DMS53 (cell line): ENCODE data around the gene GPR146.

Experiments
- DNase-seq: peaks from one replicate; lab custom pipeline; 2025; lab: John Stamatoyannopoulos, UW

Gene GPR146

GRCh38 chr7:1094870-1095269 is 50.5 kb downstream of the GPR146 start:
- no peak for DNase-seq

- DNase-seq, result no peak
Measured at GRCh38 chr7:1095621-1096155, 51.3 kb downstream of the GPR146 start.

- DNase-seq, result no peak
Measured at GRCh38 chr7:1096156-1097119, 52.1 kb downstream of the GPR146 start.

DNA sequence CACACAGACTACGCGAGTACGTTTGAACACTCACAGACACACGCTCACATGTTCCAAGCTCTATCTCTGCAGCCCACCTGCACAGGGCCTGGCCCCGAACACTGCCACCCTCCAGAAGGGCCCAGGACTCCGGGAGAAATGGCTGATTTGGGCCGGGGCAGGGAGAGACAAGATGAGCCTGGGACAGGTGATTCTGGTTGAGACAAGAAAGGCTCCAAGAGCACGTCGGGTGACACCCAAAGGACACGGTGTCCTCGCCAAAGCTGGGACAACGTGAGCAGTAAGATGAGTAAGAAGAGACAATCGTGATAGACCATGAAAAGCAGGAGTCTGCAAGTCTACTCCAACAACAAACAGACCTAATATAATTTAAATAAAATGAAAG is 52.8 kb downstream of the GPR146 start:
- no peak for DNase-seq

- no peak for DNase-seq
Measured at GRCh38 chr7:1098243-1099153, 54.2 kb downstream of the GPR146 start.

GRCh38 chr7:1099154-1099542 is 54.8 kb downstream of the GPR146 start:
- no peak for DNase-seq

GRCh38 chr7:1099637-1100036 is 55.3 kb downstream of the GPR146 start:
- no peak for DNase-seq

DNA sequence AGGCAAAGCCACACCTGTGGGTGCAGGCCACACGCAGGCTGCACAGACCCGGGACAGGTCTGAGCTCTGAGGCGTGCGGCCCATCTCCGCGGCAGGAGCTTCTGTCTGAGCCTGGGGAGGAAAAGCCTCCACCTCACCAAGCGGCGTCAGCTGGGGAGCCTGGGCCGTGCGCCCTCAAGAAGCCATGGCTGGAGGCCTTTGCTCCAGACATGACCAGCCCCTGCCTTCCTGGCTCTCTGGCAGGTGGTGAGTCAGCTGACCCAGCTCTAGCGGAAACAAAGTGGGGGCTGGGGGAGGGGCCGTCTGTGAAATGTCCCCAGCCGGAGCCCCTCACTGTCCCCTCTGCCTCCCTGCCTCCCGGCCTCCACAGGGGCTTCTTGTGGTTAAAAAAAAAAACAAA is 56.0 kb downstream of the GPR146 start:
- no peak for DNase-seq

GRCh38 chr7:1100834-1101562 is 56.7 kb downstream of the GPR146 start:
- no peak for DNase-seq

DNA sequence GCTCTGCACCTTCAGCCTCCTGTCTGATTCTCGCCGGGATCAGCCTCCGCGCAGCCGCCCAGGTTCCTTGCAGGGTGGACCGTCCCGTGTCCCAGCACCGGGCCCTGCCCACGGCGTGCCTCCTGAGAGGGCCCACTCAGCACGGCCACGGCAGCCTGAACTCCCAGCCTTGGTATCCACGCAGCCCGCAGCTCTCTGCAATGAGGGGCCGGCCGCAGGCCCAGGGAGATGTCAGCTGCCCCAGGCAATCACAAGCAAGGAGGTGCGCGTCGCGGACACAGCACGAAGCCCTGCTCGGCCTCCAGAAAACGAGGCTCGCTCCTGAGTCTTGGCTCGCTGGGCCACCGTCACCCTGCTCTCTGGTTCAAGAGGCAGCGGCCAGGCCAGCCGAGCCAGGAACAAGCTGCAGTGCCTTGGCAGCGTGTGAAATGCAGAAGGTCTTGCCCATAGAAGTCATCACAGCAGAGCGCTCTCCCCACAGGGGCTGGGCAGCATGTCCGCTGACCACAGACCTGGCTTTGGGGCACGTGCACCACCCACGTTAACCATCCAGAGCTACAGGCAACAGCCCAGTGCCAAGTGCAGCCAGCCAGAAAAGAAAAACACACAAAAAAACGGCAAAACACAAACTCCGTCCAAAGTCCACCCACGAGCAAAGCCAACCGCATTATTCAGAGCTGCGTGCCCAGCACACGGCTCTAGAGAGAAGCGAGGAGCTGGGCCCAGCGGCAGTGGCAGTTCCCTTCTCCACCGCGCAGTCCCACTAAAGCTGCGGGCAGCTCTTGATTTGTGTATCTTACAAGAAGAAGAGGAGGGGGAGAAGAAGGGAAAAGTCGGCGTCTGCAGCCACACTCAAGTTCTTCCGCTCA is 57.5 kb downstream of the GPR146 start:
- DNase-seq, result no peak

DNA sequence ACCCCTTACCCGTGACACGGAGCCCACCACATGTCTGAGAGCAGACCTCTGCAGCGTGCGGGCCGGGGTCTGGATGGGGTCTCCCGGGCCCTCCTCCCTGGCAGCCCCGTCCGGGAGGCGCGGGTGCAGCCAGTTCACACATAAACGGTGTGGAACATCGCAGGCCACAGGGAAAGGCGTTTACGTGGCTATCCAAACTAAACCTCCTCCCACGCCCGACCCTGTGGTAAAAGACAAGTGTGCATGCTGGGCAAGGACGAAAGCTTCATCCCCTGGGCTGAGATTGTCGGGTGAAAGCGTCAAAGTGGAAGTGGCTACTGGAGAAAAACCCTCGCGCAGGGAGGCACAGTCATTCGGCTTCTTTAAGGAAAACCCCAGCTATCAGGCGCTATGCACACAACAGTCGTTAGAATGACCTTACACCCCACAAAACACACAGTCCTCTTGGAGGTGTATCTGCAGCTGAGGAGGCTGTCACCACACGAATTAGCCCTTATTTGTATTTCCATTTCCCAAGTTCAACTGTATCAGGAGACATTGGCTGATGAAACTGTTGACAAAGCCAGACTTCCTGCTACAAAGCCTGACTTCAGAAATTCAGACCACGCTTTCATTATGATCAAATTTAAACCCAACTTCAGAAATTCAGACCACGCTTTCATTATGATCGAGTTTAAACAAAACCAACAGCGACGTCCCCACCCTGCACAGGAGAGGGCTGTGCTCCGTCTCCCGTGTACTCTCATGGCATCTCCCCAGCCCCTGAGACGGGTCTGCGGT is 58.9 kb downstream of the GPR146 start:
- DNase-seq, result no peak

DNA sequence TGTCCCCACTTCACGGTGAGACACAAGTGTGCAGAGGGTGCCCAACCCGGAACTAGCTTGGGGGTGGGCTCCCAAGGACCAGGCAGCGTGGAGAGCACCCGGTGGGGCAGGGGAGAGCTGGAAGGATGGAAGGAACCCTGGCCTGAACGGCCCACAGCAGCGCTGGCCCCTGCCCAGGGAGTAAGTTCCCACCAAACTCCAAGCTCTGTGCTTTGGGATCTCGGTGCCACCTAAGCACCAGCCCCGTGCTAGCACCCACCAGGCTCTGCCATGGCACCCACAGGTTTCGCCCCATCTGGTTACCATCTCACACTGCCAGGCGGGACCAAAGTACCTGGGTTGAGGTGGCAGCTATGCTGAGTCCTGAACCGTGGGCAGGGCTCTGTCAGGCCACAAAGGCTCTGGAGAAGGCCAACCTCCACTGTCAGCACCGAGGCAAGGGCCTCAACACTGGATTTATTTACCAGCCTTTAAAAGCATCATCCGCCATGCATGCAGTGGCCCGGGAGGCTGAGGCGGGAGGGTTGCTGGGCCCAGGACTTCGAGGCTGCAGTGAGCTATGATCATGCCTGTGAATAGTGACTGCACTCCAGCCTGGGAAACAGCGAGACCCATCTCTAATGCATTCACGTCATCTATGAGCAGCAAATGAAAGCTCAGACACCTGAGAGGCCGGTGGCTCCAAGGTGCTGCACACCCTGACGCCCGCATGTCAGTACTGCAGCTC is 59.6 kb downstream of the GPR146 start:
- DNase-seq, result no peak

- DNase-seq, result no peak
Measured at GRCh38 chr7:1104516-1105179, 60.3 kb downstream of the GPR146 start.

- no peak for DNase-seq
Measured at GRCh38 chr7:1105189-1105588, 60.8 kb downstream of the GPR146 start.

- no peak for DNase-seq
Measured at GRCh38 chr7:1106063-1106792, 61.9 kb downstream of the GPR146 start.

- DNase-seq, result no peak
Measured at GRCh38 chr7:1106793-1107421, 62.6 kb downstream of the GPR146 start.

DNA sequence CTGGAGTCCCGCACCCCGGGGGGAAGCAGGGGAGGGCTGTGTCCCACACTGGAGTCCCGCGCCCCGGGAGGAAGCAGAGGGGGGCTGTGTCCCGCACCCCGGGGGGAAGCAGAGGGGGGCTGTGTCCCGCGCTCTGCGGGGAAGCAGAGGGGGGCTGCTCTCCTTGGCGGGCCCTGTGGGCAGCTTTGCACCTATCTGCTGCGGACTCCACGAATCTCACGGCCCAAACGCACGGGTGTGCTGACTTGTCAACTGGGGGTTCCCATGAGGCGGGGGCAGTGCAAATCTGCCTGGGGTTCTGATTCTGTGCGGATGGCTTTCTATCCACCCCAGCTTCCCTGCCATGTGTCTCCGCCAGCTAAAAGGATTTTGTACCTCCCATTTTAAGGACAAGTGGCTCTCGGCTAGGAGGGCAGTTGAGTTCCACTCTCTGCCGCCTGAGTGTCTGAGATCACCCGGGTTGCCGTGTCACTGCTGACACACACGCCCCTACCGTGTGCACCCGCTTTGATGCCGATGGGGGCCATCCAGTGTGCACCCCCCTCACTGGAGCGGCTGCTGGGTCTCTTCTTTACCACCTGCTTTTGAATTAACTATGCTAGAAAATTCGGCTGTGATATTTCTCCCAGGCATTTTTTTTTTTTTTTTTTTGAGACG is 64.0 kb downstream of the GPR146 start:
- DNase-seq, result no peak
